CD4-positive, alpha-beta memory T cell (primary cell): ENCODE results near the gene PRMT6. TPM values are rescaled to one million over a fixed set of nuclear protein-coding genes. Genes with fewer than 3 reads are reported as not detected.
"Not testable (repeated sequence)": the region's sequence is repeated elsewhere in the genome, so short reads cannot be mapped to it uniquely, and the experiment has no call there.

Experiments
- CTCF ChIA-PET: fragments of 350-600 bp; sonication (Branson Sonifier 250); formaldehyde crosslinking; loops from one replicate; lab custom pipeline; 2021; ENCODE audit warnings: inconsistent platforms; ENCODE audit not compliant: partially characterized antibody; lab: Charles Lee
- POLR2A ChIA-PET: fragments of 350-600 bp; sonication (Branson Sonifier 250); formaldehyde crosslinking; loops from one replicate; lab custom pipeline; 2021; ENCODE audit not compliant: partially characterized antibody; lab: Charles Lee
- DNase-seq, 5 donors: peaks; one replicate each; pipeline versions ENCODE4 v3.0.0 to v3.0.0-alpha.2; 2020 to 2022; ENCODE audit warnings: mixed read lengths in 1 of 5
- H3K27ac ChIP-seq: one replicate; pipeline ENCODE4 v1.7.0; 2013; ENCODE audit warnings: low read depth, low read length
- H3K27me3 ChIP-seq: 2 replicates; pipeline ENCODE4 v1.7.0; 2013; ENCODE audit warnings: mild to moderate bottlenecking, low read length, moderate library complexity; ENCODE audit not compliant: insufficient read depth
- H3K36me3 ChIP-seq: 2 replicates; pipeline ENCODE4 v1.7.0; 2013; ENCODE audit warnings: mild to moderate bottlenecking, low read length, moderate library complexity; ENCODE audit not compliant: insufficient read depth
- H3K4me1 ChIP-seq: 2 replicates; pipeline ENCODE4 v1.7.0; 2013; ENCODE audit warnings: mild to moderate bottlenecking, low read length, moderate library complexity; ENCODE audit not compliant: insufficient read depth
- H3K4me3 ChIP-seq, 2 donors: one replicate each; pipeline ENCODE4 v1.7.0; 2013; ENCODE audit warnings: low read length in 2 of 2, mild to moderate bottlenecking in 1 of 2
- H3K9me3 ChIP-seq, 2 donors: one replicate each; pipeline ENCODE4 v1.7.0; 2013; ENCODE audit warnings: low read length in 2 of 2, control low read depth in 1 of 2; ENCODE audit not compliant: control insufficient read depth in 1 of 2
- H3K27ac Mint-ChIP-seq, 7 donors: one replicate each; pipeline ENCODE4 v1.8.0; 2020 to 2021; ENCODE audit warnings: mixed read lengths in 7 of 7, mild to moderate bottlenecking in 6 of 7, inconsistent platforms in 3 of 7, moderate library complexity in 3 of 7
- H3K27me3 Mint-ChIP-seq, 2 donors: one replicate each; pipeline ENCODE4 v1.8.0; 2020 to 2021; ENCODE audit warnings: mixed read lengths in 2 of 2
- H3K36me3 Mint-ChIP-seq, 2 donors: one replicate each; pipeline ENCODE4 v1.8.0; 2020 to 2021; ENCODE audit warnings: mixed read lengths in 2 of 2, inconsistent platforms in 1 of 2, mild to moderate bottlenecking in 1 of 2
- H3K4me1 Mint-ChIP-seq, 4 donors: one replicate each; pipeline ENCODE4 v1.8.0; 2020 to 2021; ENCODE audit warnings: mixed read lengths in 4 of 4, mild to moderate bottlenecking in 1 of 4
- H3K4me3 Mint-ChIP-seq, 8 donors: one replicate each; pipeline ENCODE4 v1.8.0; 2020 to 2021; ENCODE audit warnings: mixed read lengths in 8 of 8, mild to moderate bottlenecking in 7 of 8, moderate library complexity in 6 of 8, inconsistent platforms in 3 of 8
- H3K9me3 Mint-ChIP-seq, 8 donors: one replicate each; pipeline ENCODE4 v1.8.0; 2020 to 2021; ENCODE audit warnings: mixed read lengths in 8 of 8, mild to moderate bottlenecking in 5 of 8, inconsistent platforms in 3 of 8, moderate library complexity in 1 of 8
- intact Hi-C: fragments of 100-400 bp; cut with micrococcal nuclease; formaldehyde crosslinking; loops from one replicate; pipeline ENCODE4 v1.15.1; 2023
- polyA plus RNA-seq, 2 donors: library from polyadenylated mRNA; unstranded; fragments of 300-500 nt; fragmentation: Illumina TruSeq; gene quantifications; one replicate each; pipeline ENCODE4 v1.2.3, GENCODE V29; 2021
- total RNA-seq, 2 experiments: library from RNA; stranded (reverse); gene quantifications; one replicate each; pipeline ENCODE4 v1.2.3, GENCODE V29; 2021

Gene PRMT6
- total and polyA plus RNA-seq, 4 experiments from 2014 or later, result 14.1 to 20.9 (median 18.6) TPM

GRCh38 chr1:107044310-107045220 lies 11.9 kb upstream of the PRMT6 start:
- H3K4me3 Mint-ChIP-seq, CTCF ChIA-PET, H3K27ac Mint-ChIP-seq, H3K36me3 ChIP-seq, H3K27me3 ChIP-seq, H3K4me1 ChIP-seq, POLR2A ChIA-PET, H3K4me1 Mint-ChIP-seq, H3K36me3 Mint-ChIP-seq, H3K27ac ChIP-seq, H3K4me3 ChIP-seq, H3K27me3 Mint-ChIP-seq, intact Hi-C loops, H3K9me3 ChIP-seq: not testable (repeated sequence)
- DNase-seq, result peak in 1 of 5 donors; percentile 25
- peaks cover 0 to 14% (median 3%) of the 10 kb centered on the region in 8 donors for H3K9me3 Mint-ChIP-seq

- DNase-seq, result no peak
- no peak overlapping the region for H3K4me3 ChIP-seq
- Mint-ChIP-seq H3K27me3 (peaks cover 7 to 10% of the 10 kb centered on the region in 2 donors), H3K9me3 (peaks cover 0 to 11% (median 0%) of the 10 kb centered on the region in 8 donors), H3K27ac (no peak overlapping the region), H3K4me1 (no peaks in the 10 kb centered on the region), H3K4me3 (no peak overlapping the region), H3K36me3 (no peaks in the 10 kb centered on the region)
- POLR2A ChIA-PET, result interaction anchor here (1.5 kb wide), 1 partner anchor 9 kb away, joined by 5 read pairs; the partner anchor contains the start of gene PRMT6
- no peaks in the 10 kb centered on the region for H3K9me3 ChIP-seq
- CTCF ChIA-PET, result no interaction called here
- intact Hi-C loops, result loop anchor here (1.0 kb wide), 1 partner anchor 95 kb away; no protein-coding TSS in a partner anchor
- no peaks in the 10 kb centered on the region for H3K4me1 ChIP-seq
- H3K27ac ChIP-seq, result no peak overlapping the region
- no peaks in the 10 kb centered on the region for H3K27me3 ChIP-seq
- H3K36me3 ChIP-seq, result no peaks in the 10 kb centered on the region
Observed at GRCh38 chr1:107047602-107048001, 8.9 kb upstream of the PRMT6 start.

GRCh38 chr1:107048241-107048640 lies 8.2 kb upstream of the PRMT6 start:
- Mint-ChIP-seq H3K27me3 (peaks cover 6 to 10% of the 10 kb centered on the region in 2 donors), H3K27ac (no peak overlapping the region), H3K4me1 (no peaks in the 10 kb centered on the region), H3K36me3 (no peaks in the 10 kb centered on the region), H3K4me3 (no peak overlapping the region), H3K9me3 (peaks cover 0 to 11% (median 0%) of the 10 kb centered on the region in 8 donors)
- H3K4me1 ChIP-seq, result no peaks in the 10 kb centered on the region
- intact Hi-C loops, result loop anchor here (1.0 kb wide), 1 partner anchor 94 kb away; no protein-coding TSS in a partner anchor
- H3K27me3 ChIP-seq, result no peaks in the 10 kb centered on the region
- no peak overlapping the region for H3K27ac ChIP-seq
- DNase-seq, result no peak
- ChIA-PET CTCF (no interaction called here), POLR2A (interaction anchor here (1.5 kb wide), 1 partner anchor 8 kb away, joined by 5 read pairs; the partner anchor contains the start of gene PRMT6)
- no peak overlapping the region for H3K4me3 ChIP-seq
- H3K9me3 ChIP-seq, result no peaks in the 10 kb centered on the region
- H3K36me3 ChIP-seq, result no peaks in the 10 kb centered on the region

- Mint-ChIP-seq H3K27me3 (peaks cover 4 to 6% of the 10 kb centered on the region in 2 donors), H3K4me1 (peaks cover 0 to 7% (median under 1%) of the 10 kb centered on the region in 4 donors), H3K9me3 (peaks cover 0 to 11% (median 0%) of the 10 kb centered on the region in 8 donors), H3K36me3 (peaks cover 0 to 1% of the 10 kb centered on the region in 2 donors), H3K4me3 (no peak overlapping the region), H3K27ac (no peak overlapping the region)
- Histone ChIP-seq H3K36me3 (no peaks in the 10 kb centered on the region), H3K27ac (no peak overlapping the region), H3K9me3 (no peaks in the 10 kb centered on the region), H3K4me1 (no peaks in the 10 kb centered on the region), H3K4me3 (no peak overlapping the region), H3K27me3 (no peaks in the 10 kb centered on the region)
- ChIA-PET CTCF (no interaction called here), POLR2A (no interaction called here)
- DNase-seq, result no peak
- intact Hi-C loops, result no loop called here
Observed at GRCh38 chr1:107051266-107051665, 5.2 kb upstream of the PRMT6 start.

- H3K4me3 Mint-ChIP-seq, result peak overlapping the region; percentile 94 to 99 (median 98)
- CTCF ChIA-PET, result not testable (repeated sequence)
Observed at GRCh38 chr1:107055919-107056425, 502 bp upstream of the PRMT6 start.

GRCh38 chr1:107057197-107058133 lies 991 bp downstream of the PRMT6 start:
- Histone ChIP-seq H3K4me3 (peak overlapping the region; percentile 82 to 97), H3K36me3 (peaks cover 6% of the 10 kb centered on the region), H3K27ac (peak overlapping the region; percentile 80), H3K9me3 (no peaks in the 10 kb centered on the region), H3K27me3 (no peaks in the 10 kb centered on the region), H3K4me1 (peaks cover 20% of the 10 kb centered on the region)
- POLR2A ChIA-PET, result interaction anchor here (0.8 to 1.5 kb wide), 4 partner anchors 8 to 1143 kb away, joined by 3 to 6 read pairs (median 4); partner anchors contain the start of gene SLC25A24
- Mint-ChIP-seq H3K4me1 (peaks cover 17 to 42% (median 28%) of the 10 kb centered on the region in 4 donors), H3K27ac (peak overlapping the region; percentile 87 to 99 (median 95)), H3K4me3 (peak overlapping the region; percentile 94 to 99 (median 98)), H3K27me3 (no peaks in the 10 kb centered on the region), H3K36me3 (peaks cover 4 to 29% of the 10 kb centered on the region in 2 donors), H3K9me3 (peaks cover 0 to 3% (median 0%) of the 10 kb centered on the region in 8 donors)
- CTCF ChIA-PET, result interaction anchor here (1.2 kb wide), 1 partner anchor 85 kb away, joined by 5 read pairs; no protein-coding TSS in a partner anchor
- intact Hi-C loops, result no loop called here
- DNase-seq, result peak in 3 of 5 donors; percentile 2 to 41 (median 29)

More at GRCh38 chr1:107055919-107056425, 502 bp upstream of the PRMT6 start:
- Histone ChIP-seq H3K4me3 (peak overlapping the region; percentile 55 to 97), H3K4me1 (peaks cover 20% of the 10 kb centered on the region), H3K27ac (peak overlapping the region; percentile 80)
- H3K27me3 Mint-ChIP-seq, H3K36me3 ChIP-seq, H3K27me3 ChIP-seq, intact Hi-C loops, H3K9me3 Mint-ChIP-seq, H3K9me3 ChIP-seq: not testable (repeated sequence)
- Mint-ChIP-seq H3K27ac (peak overlapping the region; percentile 87 to 99 (median 95)), H3K36me3 (peaks cover 4 to 21% of the 10 kb centered on the region in 2 donors), H3K4me1 (peaks cover 17 to 36% (median 25%) of the 10 kb centered on the region in 4 donors)
- POLR2A ChIA-PET, result interaction anchor here (0.8 to 1.5 kb wide), 4 partner anchors 8 to 1144 kb away, joined by 3 to 6 read pairs (median 4); partner anchors contain the start of gene SLC25A24
- DNase-seq, result peak in 1 of 5 donors; percentile 16
